ENCODE measurements around the gene INTS15. TPM values are rescaled to one million over a fixed set of nuclear protein-coding genes. Genes with fewer than 3 reads are reported as not detected.
"Not testable (repeated sequence)": the region's sequence is repeated elsewhere in the genome, so short reads cannot be mapped to it uniquely, and the experiment has no call there.

The INTS15 gene
- total and polyA plus RNA-seq, 9 of the 15 experiments (the other 6 are each of a cell fraction or from before 2014, with no cell fraction given) = 0.52 to 28.9 (median 11.6) TPM

DNA sequence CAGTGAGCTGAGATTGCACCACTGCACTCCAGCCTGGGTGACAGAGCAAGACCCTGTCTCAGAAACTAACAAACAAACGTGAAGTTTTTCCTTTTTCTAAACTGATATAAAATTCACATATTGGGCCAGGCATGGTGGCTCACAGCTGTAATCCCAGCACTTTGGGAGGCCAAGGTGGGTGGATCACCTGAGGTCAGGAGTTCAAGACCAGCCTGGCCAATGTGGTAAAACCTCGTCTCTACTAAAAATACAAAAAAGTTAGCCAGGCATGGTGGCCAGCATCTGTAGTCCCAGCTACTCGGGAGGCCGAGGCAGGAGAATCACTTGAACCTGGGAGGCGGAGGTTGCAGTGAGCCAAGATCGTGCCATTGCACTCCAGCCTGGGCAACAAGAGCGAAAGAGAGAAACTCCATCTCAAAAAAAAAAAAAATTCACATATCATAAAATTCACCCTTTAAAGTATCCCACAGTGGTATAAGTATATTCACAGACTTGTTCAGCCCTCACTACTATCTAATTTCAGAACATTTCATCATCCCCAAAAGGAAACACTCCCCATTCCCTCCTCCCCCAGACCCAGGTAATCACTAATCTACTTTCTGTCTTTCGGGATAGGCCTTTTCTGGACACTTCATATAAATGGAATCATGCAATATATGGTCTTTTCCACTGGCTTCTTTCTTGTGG lies 3.9 kb upstream of the INTS15 start (continued):
- TF ChIP-seq DMBX1 (CRISPR knock-in tag; IDR thresholded peaks at IDR 0.05; ENCODE audit: borderline replicate concordance) (peak; percentile 61; the same call in 1 of the 2 replicates), ATF7 (IDR thresholded peaks at IDR 0.05) (peak; percentile 38; the same call in 1 of the 2 replicates), SMAD4 (CRISPR knock-in tag; conservative IDR thresholded peaks at IDR 0.05) (peak; percentile 55; the same call in 1 of the 2 replicates), ZNF175 (CRISPR knock-in tag; IDR thresholded peaks at IDR 0.05; ENCODE audit: low read depth) (peak; percentile 57; the same call in 1 of the 2 replicates), FOXJ2 (tag; IDR thresholded peaks at IDR 0.05) (0 out of 2 replicates have a peak, but pooled peaks have one; percentile 29), TRIM24 (IDR thresholded peaks at IDR 0.05) (peak; percentile 73 to 85; a peak in 2 of 4 replicates), BRD9 (IDR thresholded peaks at IDR 0.05; ENCODE audit: low read depth, partially characterized antibody) (peak; percentile 38), MEF2D (tag; conservative IDR thresholded peaks at IDR 0.05; ENCODE audit: low read depth) (0 out of 2 replicates have a peak, but pooled peaks have one; percentile 19), ZNF395 (CRISPR knock-in tag; IDR thresholded peaks at IDR 0.05) (peak; percentile 40; the same call in 1 of the 2 replicates), MAZ (CRISPR knock-in tag; conservative IDR thresholded peaks at IDR 0.05 in 1 of 2, IDR thresholded peaks at IDR 0.05 in 1 of 2) (peak in 1 of 2 experiments; percentile 15; a peak in 1 of 4 replicates), ZNF589 (CRISPR knock-in tag; IDR thresholded peaks at IDR 0.05; ENCODE audit: low read depth) (peak; percentile 55; the same call in 1 of the 2 replicates), CEBPG (CRISPR knock-in tag; IDR thresholded peaks at IDR 0.05) (peak; percentile 59; the same call in 1 of the 2 replicates), CEBPG (tag; conservative IDR thresholded peaks at IDR 0.05 in 1 of 2, IDR thresholded peaks at IDR 0.05 in 1 of 2) (peak; percentile 10 to 95; a peak in 2 of 4 replicates), SMARCA4 (IDR thresholded peaks at IDR 0.05) (peak; percentile 14; the same call in 1 of the 2 replicates), JUND (IDR thresholded peaks at IDR 0.05; ENCODE audit: borderline replicate concordance, low read depth, low read length) (peak; percentile 44; the same call in 1 of the 2 replicates), POLR2H (tag; IDR thresholded peaks at IDR 0.05; ENCODE audit: low read depth) (peak; percentile 70; the same call in 1 of the 2 replicates)
- TF ChIP-seq JUND (tag; IDR thresholded peaks at IDR 0.05; ENCODE audit: borderline replicate concordance, low read depth, low read length) = not testable (repeated sequence)

Data from K562 (cell line).